ENCODE measurements around the gene ASL.
"Not testable (repeated sequence)": the region's sequence is repeated elsewhere in the genome, so short reads cannot be mapped to it uniquely, and the experiment has no call there.

ASL gene

GRCh38 chr7:66036788-66037187, 38.8 kb upstream of the ASL start:
- no peaks in the 10 kb centered on the region for H3K4me1 ChIP-seq (ENCODE audit: insufficient read depth, poor library complexity, severe bottlenecking)
- no peaks in the 10 kb centered on the region for H3K27me3 ChIP-seq (ENCODE audit: insufficient read depth, poor library complexity, severe bottlenecking)
- H3K4me3 ChIP-seq (ENCODE audit: severe bottlenecking): no peak overlapping the region
- H3K27ac ChIP-seq (ENCODE audit: poor library complexity, severe bottlenecking): no peak overlapping the region
- DNase-seq (ENCODE audit: low spot score) (no peak), ATAC-seq (ENCODE audit: low read depth) (no peak)
- no peaks in the 10 kb centered on the region for H3K36me3 ChIP-seq (ENCODE audit: low read depth)
- no peak for TF ChIP-seq CTCF (IDR thresholded peaks at IDR 0.05; ENCODE audit: poor library complexity, severe bottlenecking)
- no peaks in the 10 kb centered on the region for H3K9me3 ChIP-seq (ENCODE audit: severe bottlenecking)

- ATAC-seq (ENCODE audit: low read depth) (no peak), DNase-seq (ENCODE audit: low spot score) (no peak)
Measured at GRCh38 chr7:66039094-66039670, 36.4 kb upstream of the ASL start.

GRCh38 chr7:66043681-66044497, 31.7 kb upstream of the ASL start:
- Histone ChIP-seq H3K27me3 (ENCODE audit: insufficient read depth, poor library complexity, severe bottlenecking) (no peaks in the 10 kb centered on the region), H3K9me3 (ENCODE audit: severe bottlenecking) (no peaks in the 10 kb centered on the region), H3K27ac (ENCODE audit: poor library complexity, severe bottlenecking) (no peak overlapping the region), H3K4me1 (ENCODE audit: insufficient read depth, poor library complexity, severe bottlenecking) (peaks cover 7% of the 10 kb centered on the region), H3K36me3 (ENCODE audit: low read depth) (no peaks in the 10 kb centered on the region), H3K4me3 (ENCODE audit: severe bottlenecking) (no peak overlapping the region)
- TF ChIP-seq CTCF (IDR thresholded peaks at IDR 0.05; ENCODE audit: poor library complexity, severe bottlenecking): no peak
- DNase-seq (ENCODE audit: low spot score) (no peak), ATAC-seq (ENCODE audit: low read depth) (no peak)

More at GRCh38 chr7:66039094-66039670, 36.4 kb upstream of the ASL start:
- Histone ChIP-seq H3K36me3 (ENCODE audit: low read depth) (no peaks in the 10 kb centered on the region), H3K27ac (ENCODE audit: poor library complexity, severe bottlenecking) (no peak overlapping the region), H3K4me1 (ENCODE audit: insufficient read depth, poor library complexity, severe bottlenecking) (no peaks in the 10 kb centered on the region), H3K9me3 (ENCODE audit: severe bottlenecking) (no peaks in the 10 kb centered on the region), H3K27me3 (ENCODE audit: insufficient read depth, poor library complexity, severe bottlenecking) (no peaks in the 10 kb centered on the region), H3K4me3 (ENCODE audit: severe bottlenecking) (no peak overlapping the region)
- no peak for TF ChIP-seq CTCF (IDR thresholded peaks at IDR 0.05; ENCODE audit: poor library complexity, severe bottlenecking)

- not testable (repeated sequence) for H3K27me3 ChIP-seq (ENCODE audit: insufficient read depth, poor library complexity, severe bottlenecking); H3K4me1 ChIP-seq (ENCODE audit: insufficient read depth, poor library complexity, severe bottlenecking); H3K27ac ChIP-seq (ENCODE audit: poor library complexity, severe bottlenecking); ATAC-seq (ENCODE audit: low read depth); DNase-seq (ENCODE audit: low spot score); H3K9me3 ChIP-seq (ENCODE audit: severe bottlenecking); H3K4me3 ChIP-seq (ENCODE audit: severe bottlenecking); H3K36me3 ChIP-seq (ENCODE audit: low read depth)
Measured at GRCh38 chr7:66044498-66044854, 31.1 kb upstream of the ASL start.

- Histone ChIP-seq H3K4me1 (ENCODE audit: insufficient read depth, poor library complexity, severe bottlenecking) (peaks cover 9% of the 10 kb centered on the region), H3K4me3 (ENCODE audit: severe bottlenecking) (no peak overlapping the region), H3K27me3 (ENCODE audit: insufficient read depth, poor library complexity, severe bottlenecking) (no peaks in the 10 kb centered on the region), H3K36me3 (ENCODE audit: low read depth) (no peaks in the 10 kb centered on the region), H3K27ac (ENCODE audit: poor library complexity, severe bottlenecking) (peak overlapping the region; percentile 60), H3K9me3 (ENCODE audit: severe bottlenecking) (no peaks in the 10 kb centered on the region)
- DNase-seq (ENCODE audit: low spot score) (peak; percentile 86), ATAC-seq (ENCODE audit: low read depth) (peak; percentile 77)
- no peak for TF ChIP-seq CTCF (IDR thresholded peaks at IDR 0.05; ENCODE audit: poor library complexity, severe bottlenecking)
Measured at GRCh38 chr7:66047426-66047825, 28.2 kb upstream of the ASL start.
